HepG2 (cell line): ENCODE data around the gene SFRP2. TPM values are rescaled to one million over a fixed set of nuclear protein-coding genes. Genes with fewer than 3 reads are reported as not detected.

Source experiments
- ATRX ChIP-seq: sonication (generic); formaldehyde crosslinking; IDR thresholded peaks from 2 replicates; pipeline ENCODE4 v1.4.0; 2020; ENCODE audit warnings: missing genetic modification reagents, borderline replicate concordance
- HMG20B ChIP-seq: conservative IDR thresholded peaks from 2 replicates; pipeline ENCODE4 v1.6.1; 2016; ENCODE audit warnings: missing genetic modification reagents, missing compliant biosample characterization
- HNF1A ChIP-seq, 2 experiments: sonication (generic) in 1 of 2; formaldehyde crosslinking in 1 of 2; IDR thresholded peaks; 2 replicates each; pipeline versions ENCODE4 v1.4.0 to v1.6.1; 2016 to 2020; ENCODE audit warnings: borderline replicate concordance in 1 of 2, low read depth in 1 of 2, mild to moderate bottlenecking in 1 of 2, missing genetic modification reagents in 1 of 2
- KLF9 ChIP-seq: IDR thresholded peaks from 2 replicates; pipeline ENCODE4 v1.6.1; 2016; ENCODE audit warnings: low read depth
- NCOA2 ChIP-seq: sonication (generic); formaldehyde crosslinking; IDR thresholded peaks from 2 replicates; pipeline ENCODE4 v1.8.0; 2022; ENCODE audit warnings: inconsistent platforms
- SAFB2 ChIP-seq: sonication (generic); formaldehyde crosslinking; IDR thresholded peaks from 2 replicates; pipeline ENCODE4 v1.5.1; 2020; ENCODE audit warnings: missing genetic modification reagents, low read depth, mild to moderate bottlenecking, borderline replicate concordance
- ZNF101 ChIP-seq: sonication (generic); formaldehyde crosslinking; IDR thresholded peaks from 2 replicates; pipeline ENCODE4 v1.4.0; 2020; ENCODE audit warnings: mild to moderate bottlenecking, low read depth, missing genetic modification reagents, borderline replicate concordance
- ZNF441 ChIP-seq: sonication (generic); formaldehyde crosslinking; IDR thresholded peaks from 2 replicates; pipeline ENCODE4 v1.7.0; 2021; ENCODE audit warnings: missing genetic modification reagents, borderline replicate concordance
- polyA plus RNA-seq, 8 experiments: library from polyadenylated mRNA; depleted of rRNA in 3 of 8; stranded (reverse) in 7 of 8; unstranded in 1 of 8; fragments of >200 nt; fragmentation: Illumina TruSeq in 4 of 8; extraction: Trizol in 4 of 8; gene quantifications; 2 replicates each; pipeline versions ENCODE4 v1.2.1 to v1.2.3, GENCODE V29; 2011 to 2016; ENCODE audit warnings: low read depth in 4 of 8, missing spikeins in 1 of 8, mixed read lengths in 1 of 8; ENCODE audit not compliant: insufficient read depth in 1 of 8
- total RNA-seq, 5 experiments: library from RNA; depleted of rRNA; stranded (reverse); fragments of >200 nt; fragmentation: Illumina TruSeq; extraction: Trizol; gene quantifications; 2 replicates each; pipeline ENCODE4 v1.2.3, GENCODE V29; 2016; ENCODE audit warnings: low read depth in 1 of 5
- TF ChIP-seq, protein P1 (sequence below): IDR thresholded peaks from 2 replicates; pipeline ENCODE4 v1.6.1; 2016
- TF ChIP-seq, protein P2 (sequence below): IDR thresholded peaks from 2 replicates; pipeline ENCODE4 v1.6.1; 2016; ENCODE audit warnings: missing biosample characterization, missing genetic modification reagents, low read depth

Gene SFRP2
- total and polyA plus RNA-seq, 2 of the 13 experiments (the other 11 are each of a cell fraction or from before 2014, with no cell fraction given) = not detected

DNA sequence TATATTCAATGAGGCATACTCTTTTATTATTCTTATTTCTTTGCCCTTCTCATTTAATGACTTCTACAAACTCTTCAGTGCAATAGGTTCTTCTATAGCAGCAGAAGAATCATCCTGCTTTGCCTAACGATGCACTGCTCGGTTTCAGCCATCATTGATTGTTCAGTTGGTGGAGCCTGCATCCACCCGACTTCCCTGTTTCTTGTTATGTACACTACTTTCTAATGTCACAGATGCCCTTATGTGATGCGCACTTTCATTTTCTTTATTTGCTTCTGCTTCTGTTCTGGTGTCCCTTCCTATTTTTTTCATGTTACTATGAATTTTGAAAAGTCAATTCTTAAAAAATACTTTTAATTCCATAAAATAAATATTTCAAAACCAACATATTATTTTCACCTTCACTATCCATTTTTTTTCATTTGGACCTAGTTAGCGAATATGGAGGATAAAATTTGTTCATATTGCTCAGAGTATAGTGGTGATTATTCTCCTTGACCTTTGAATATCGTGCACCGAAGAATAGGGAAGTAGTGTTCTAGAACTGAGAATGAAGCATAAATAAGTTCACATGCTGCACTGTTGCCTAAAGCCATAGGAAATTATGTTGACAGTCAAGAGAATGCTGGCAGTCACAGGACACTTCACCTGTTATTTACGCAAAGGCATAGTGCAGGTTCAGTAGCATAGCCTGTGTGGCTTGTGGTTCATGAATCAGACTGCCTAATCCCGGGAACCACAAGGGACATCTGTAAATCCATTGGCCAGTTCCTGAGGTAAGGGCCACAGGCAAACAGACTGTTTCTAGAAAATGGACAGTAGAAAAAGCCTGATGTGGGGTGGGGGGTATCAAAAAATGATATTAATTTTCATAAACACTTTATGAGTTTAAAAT, 21.3 kb upstream of the SFRP2 start (continued):
- no peak for TF ChIP-seq HNF1A (IDR thresholded peaks at IDR 0.05; ENCODE audit: low read depth)
- TF ChIP-seq HNF1A (CRISPR knock-in tag; IDR thresholded peaks at IDR 0.05; ENCODE audit: borderline replicate concordance) = no peak
- TF ChIP-seq, protein P1, sequence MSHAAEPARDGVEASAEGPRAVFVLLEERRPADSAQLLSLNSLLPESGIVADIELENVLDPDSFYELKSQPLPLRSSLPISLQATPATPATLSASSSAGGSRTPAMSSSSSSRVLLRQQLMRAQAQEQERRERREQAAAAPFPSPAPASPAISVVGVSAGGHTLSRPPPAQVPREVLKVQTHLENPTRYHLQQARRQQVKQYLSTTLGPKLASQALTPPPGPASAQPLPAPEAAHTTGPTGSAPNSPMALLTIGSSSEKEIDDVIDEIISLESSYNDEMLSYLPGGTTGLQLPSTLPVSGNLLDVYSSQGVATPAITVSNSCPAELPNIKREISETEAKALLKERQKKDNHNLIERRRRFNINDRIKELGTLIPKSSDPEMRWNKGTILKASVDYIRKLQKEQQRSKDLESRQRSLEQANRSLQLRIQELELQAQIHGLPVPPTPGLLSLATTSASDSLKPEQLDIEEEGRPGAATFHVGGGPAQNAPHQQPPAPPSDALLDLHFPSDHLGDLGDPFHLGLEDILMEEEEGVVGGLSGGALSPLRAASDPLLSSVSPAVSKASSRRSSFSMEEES = no peak
- no peak for TF ChIP-seq HMG20B (CRISPR knock-in tag)
- TF ChIP-seq ZNF441 (CRISPR knock-in tag) = no peak
- no peak for TF ChIP-seq ZNF101
- no peak for TF ChIP-seq KLF9 (CRISPR knock-in tag)
- TF ChIP-seq, protein P2, sequence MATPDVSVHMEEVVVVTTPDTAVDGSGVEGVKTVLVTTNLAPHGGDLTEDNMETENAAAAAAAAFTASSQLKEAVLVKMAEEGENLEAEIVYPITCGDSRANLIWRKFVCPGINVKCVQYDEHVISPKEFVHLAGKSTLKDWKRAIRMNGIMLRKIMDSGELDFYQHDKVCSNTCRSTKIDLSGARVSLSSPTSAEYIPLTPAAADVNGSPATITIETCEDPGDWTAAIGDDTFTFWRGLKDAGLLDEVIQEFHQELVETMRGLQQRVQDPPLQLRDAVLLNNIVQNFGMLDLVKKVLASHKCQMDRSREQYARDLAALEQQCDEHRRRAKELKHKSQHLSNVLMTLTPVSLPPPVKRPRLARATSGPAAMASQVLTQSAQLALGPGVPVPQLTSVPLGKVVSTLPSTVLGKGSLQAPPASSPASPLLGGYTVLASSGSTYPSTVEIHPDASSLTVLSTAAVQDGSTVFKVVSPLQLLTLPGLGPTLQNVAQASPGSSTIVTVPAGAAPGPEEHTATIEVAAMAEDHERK (CRISPR knock-in tag) = no peak
- no peak for TF ChIP-seq ATRX (CRISPR knock-in tag)
- TF ChIP-seq SAFB2 = no peak
- TF ChIP-seq NCOA2 (CRISPR knock-in tag) = no peak
